GM12892 (cell line): ENCODE measurements around the gene RAB31.

Experiments used
- POLR2A ChIP-seq: IDR thresholded peaks from 2 replicates; pipeline ENCODE4 v1.6.1; 2011; ENCODE audit warnings: low read depth, low read length, control low read depth
- POLR2AphosphoS5 ChIP-seq: IDR thresholded peaks from 2 replicates; pipeline ENCODE4 v1.6.1; 2011; ENCODE audit warnings: low read depth, low read length, control low read depth
- TAF1 ChIP-seq: IDR thresholded peaks from 2 replicates; pipeline ENCODE4 v1.6.1; 2011; ENCODE audit warnings: low read depth, mild to moderate bottlenecking, control low read depth, low read length, borderline replicate concordance

GRCh38 chr18:9820127-9820526 is 112.0 kb downstream of the RAB31 start:
- TF ChIP-seq POLR2A (no peak), TAF1 (no peak), POLR2AphosphoS5 (no peak)
